ENCODE data around the gene C1QA.

DNA sequence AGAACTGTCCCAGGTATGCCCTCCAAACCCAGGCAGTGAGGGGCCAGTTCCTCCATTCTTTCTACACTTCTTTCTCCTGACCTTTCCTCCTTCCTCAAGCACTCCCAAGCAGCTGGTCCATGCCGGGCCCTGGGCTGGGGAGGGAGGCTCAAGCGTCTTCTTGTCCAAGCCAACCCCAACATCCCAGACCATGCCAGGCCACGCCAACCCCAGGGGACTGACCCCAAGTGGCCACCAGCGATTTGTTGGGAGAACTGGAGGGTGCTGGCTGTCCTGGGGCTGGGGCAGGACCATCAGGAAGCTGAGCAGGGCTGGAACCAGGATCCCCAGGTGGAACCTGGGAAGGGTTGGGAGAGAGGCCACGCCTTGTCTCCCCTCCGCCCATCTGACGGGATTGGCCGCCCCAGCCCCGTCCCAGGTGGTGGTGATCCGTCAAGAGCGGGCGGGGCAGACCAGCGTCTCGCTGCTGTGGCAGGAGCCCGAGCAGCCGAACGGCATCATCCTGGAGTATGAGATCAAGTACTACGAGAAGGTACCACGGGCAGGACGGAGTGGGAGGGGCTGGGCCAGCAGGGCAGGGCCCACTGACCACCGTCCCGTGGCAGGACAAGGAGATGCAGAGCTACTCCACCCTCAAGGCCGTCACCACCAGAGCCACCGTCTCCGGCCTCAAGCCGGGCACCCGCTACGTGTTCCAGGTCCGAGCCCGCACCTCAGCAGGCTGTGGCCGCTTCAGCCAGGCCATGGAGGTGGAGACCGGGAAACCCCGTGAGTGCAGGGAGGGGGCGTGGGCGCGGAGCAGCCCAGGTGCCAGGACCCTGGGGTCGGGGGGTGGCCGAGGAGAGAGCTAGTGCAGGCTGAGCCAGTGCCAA lies 43.3 kb upstream of the C1QA start:
- no peak for TF ChIP-seq EZH2 (IDR thresholded peaks at IDR 0.05; ENCODE audit: low read length, unreplicated experiment)
- TF ChIP-seq, protein P1, sequence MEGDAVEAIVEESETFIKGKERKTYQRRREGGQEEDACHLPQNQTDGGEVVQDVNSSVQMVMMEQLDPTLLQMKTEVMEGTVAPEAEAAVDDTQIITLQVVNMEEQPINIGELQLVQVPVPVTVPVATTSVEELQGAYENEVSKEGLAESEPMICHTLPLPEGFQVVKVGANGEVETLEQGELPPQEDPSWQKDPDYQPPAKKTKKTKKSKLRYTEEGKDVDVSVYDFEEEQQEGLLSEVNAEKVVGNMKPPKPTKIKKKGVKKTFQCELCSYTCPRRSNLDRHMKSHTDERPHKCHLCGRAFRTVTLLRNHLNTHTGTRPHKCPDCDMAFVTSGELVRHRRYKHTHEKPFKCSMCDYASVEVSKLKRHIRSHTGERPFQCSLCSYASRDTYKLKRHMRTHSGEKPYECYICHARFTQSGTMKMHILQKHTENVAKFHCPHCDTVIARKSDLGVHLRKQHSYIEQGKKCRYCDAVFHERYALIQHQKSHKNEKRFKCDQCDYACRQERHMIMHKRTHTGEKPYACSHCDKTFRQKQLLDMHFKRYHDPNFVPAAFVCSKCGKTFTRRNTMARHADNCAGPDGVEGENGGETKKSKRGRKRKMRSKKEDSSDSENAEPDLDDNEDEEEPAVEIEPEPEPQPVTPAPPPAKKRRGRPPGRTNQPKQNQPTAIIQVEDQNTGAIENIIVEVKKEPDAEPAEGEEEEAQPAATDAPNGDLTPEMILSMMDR (conservative IDR thresholded peaks at IDR 0.05; ENCODE audit: low read depth, low read length) = no peak

Measured in PC-3 (cell line).